ENCODE data around the gene STAC3. TPM values are rescaled to one million over a fixed set of nuclear protein-coding genes. Genes with fewer than 3 reads are reported as not detected.
"Not testable (repeated sequence)": the region's sequence is repeated elsewhere in the genome, so short reads cannot be mapped to it uniquely, and the experiment has no call there.

The STAC3 gene
- total RNA-seq (2014; rRNA removed; shearing (Covaris generic)): 0.57 and 0.58 TPM in 2 replicates
- polyA plus RNA-seq (2014; cell fraction: nucleus; rRNA removed): 0.08 and 0.24 TPM in 2 replicates

- no peak for DNase-seq (ENCODE audit: extremely low read depth, low read depth)
Measured at GRCh38 chr12:57250956-57251355, at the start of gene STAC3. TSS of gene STAC3 (minus strand) at chr12:57251187. CDS start at chr12:57249636, 1,551 bp downstream.

GRCh38 chr12:57299514-57300016 is 48.6 kb upstream of the STAC3 start:
- DNase-seq (ENCODE audit: extremely low read depth, low read depth): no peak

- no peak for DNase-seq (ENCODE audit: extremely low read depth, low read depth)
Measured at GRCh38 chr12:57296291-57296690, 45.3 kb upstream of the STAC3 start.

GRCh38 chr12:57282073-57282472 is 31.1 kb upstream of the STAC3 start:
- not testable (repeated sequence) for DNase-seq (ENCODE audit: extremely low read depth, low read depth)

- DNase-seq (ENCODE audit: extremely low read depth, low read depth): peak; percentile 50
Measured at GRCh38 chr12:57280211-57281062, 29.4 kb upstream of the STAC3 start.

GRCh38 chr12:57278465-57279381 is 27.7 kb upstream of the STAC3 start:
- DNase-seq (ENCODE audit: extremely low read depth, low read depth): no peak

GRCh38 chr12:57276935-57277563 is 26.1 kb upstream of the STAC3 start:
- no peak for DNase-seq (ENCODE audit: extremely low read depth, low read depth)

- not testable (repeated sequence) for DNase-seq (ENCODE audit: extremely low read depth, low read depth)
Measured at GRCh38 chr12:57276233-57276632, 25.2 kb upstream of the STAC3 start.

- DNase-seq (ENCODE audit: extremely low read depth, low read depth): no peak
Measured at GRCh38 chr12:57273516-57273915, 22.5 kb upstream of the STAC3 start.

- DNase-seq (ENCODE audit: extremely low read depth, low read depth): no peak
Measured at GRCh38 chr12:57272337-57273151, 21.6 kb upstream of the STAC3 start.

GRCh38 chr12:57270966-57271470 is 20.0 kb upstream of the STAC3 start:
- DNase-seq (ENCODE audit: extremely low read depth, low read depth): no peak

- no peak for DNase-seq (ENCODE audit: extremely low read depth, low read depth)
Measured at GRCh38 chr12:57268264-57268663, 17.3 kb upstream of the STAC3 start.

- DNase-seq (ENCODE audit: extremely low read depth, low read depth): no peak
Measured at GRCh38 chr12:57266681-57267080, 15.7 kb upstream of the STAC3 start.

- DNase-seq (ENCODE audit: extremely low read depth, low read depth): no peak
Measured at GRCh38 chr12:57263096-57263495, 12.1 kb upstream of the STAC3 start.

GRCh38 chr12:57262126-57262822 is 11.3 kb upstream of the STAC3 start:
- peak; percentile 42 for DNase-seq (ENCODE audit: extremely low read depth, low read depth)

- DNase-seq (ENCODE audit: extremely low read depth, low read depth): no peak
Measured at GRCh38 chr12:57261428-57261865, 10.5 kb upstream of the STAC3 start.

- no peak for DNase-seq (ENCODE audit: extremely low read depth, low read depth)
Measured at GRCh38 chr12:57260366-57260765, 9.4 kb upstream of the STAC3 start.

- no peak for DNase-seq (ENCODE audit: extremely low read depth, low read depth)
Measured at GRCh38 chr12:57258977-57259970, 8.3 kb upstream of the STAC3 start.

Measured in NCI-H460 (cell line).